Measurements from ENCODE around the gene COQ8A. TPM values are rescaled to one million over a fixed set of nuclear protein-coding genes. Genes with fewer than 3 reads are reported as not detected.

COQ8A gene
- polyA plus RNA-seq, 1 experiment = 5.3 TPM

DNA sequence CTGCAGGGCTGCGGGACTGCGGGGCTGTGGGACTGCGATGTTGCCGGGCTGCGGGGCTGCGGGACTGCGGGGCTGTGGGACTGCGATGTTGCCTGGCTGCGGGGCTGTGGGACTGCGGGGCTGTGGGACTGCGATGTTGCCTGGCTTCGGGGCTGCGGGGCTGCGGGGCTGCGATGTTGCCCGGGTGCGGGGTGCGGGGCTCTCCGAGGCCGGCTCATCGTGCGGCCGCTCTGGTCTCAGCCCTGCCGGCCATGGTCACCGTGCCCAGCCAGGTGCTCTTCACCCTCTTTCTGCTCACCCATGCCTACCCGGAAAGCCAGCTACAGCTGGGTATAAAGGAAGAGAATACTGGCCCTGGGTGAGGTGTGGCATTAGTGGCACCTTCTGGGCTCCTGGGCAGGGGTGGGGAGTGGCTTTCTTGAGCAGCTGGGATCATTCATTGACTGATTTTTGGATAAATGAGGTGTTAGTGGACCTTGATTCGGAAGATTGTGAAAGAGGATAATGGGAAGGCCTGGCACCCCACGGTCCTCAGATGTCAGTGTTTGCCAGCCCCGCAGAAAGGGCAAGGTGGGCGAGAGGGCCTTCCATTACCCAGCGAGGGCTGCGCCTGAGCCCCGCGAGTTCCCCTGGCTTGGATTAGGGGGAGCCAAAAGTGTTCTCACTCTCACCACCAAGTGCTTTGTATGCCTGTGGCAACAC lies 36.3 kb downstream of the COQ8A start:
- peaks cover 3% of the 10 kb centered on the region for H3K9me3 ChIP-seq (ENCODE audit: control insufficient read depth, insufficient read depth, low read length)
- H3K27me3 ChIP-seq (ENCODE audit: control insufficient read depth, insufficient read depth, low read length) = no peaks in the 10 kb centered on the region
- ChIA-PET POLR2A (no interaction called here), CTCF (no interaction called here)
- no peak overlapping the region for H3K4me3 ChIP-seq (ENCODE audit: low read depth, low read length)
- no peak for DNase-seq (ENCODE audit: low read depth, low spot score)
- H3K27ac ChIP-seq (ENCODE audit: low read depth, low read length) = no peak overlapping the region
- TF ChIP-seq, protein P1, sequence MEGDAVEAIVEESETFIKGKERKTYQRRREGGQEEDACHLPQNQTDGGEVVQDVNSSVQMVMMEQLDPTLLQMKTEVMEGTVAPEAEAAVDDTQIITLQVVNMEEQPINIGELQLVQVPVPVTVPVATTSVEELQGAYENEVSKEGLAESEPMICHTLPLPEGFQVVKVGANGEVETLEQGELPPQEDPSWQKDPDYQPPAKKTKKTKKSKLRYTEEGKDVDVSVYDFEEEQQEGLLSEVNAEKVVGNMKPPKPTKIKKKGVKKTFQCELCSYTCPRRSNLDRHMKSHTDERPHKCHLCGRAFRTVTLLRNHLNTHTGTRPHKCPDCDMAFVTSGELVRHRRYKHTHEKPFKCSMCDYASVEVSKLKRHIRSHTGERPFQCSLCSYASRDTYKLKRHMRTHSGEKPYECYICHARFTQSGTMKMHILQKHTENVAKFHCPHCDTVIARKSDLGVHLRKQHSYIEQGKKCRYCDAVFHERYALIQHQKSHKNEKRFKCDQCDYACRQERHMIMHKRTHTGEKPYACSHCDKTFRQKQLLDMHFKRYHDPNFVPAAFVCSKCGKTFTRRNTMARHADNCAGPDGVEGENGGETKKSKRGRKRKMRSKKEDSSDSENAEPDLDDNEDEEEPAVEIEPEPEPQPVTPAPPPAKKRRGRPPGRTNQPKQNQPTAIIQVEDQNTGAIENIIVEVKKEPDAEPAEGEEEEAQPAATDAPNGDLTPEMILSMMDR (IDR thresholded peaks at IDR 0.05; ENCODE audit: low read depth, low read length) = no peak

DNA sequence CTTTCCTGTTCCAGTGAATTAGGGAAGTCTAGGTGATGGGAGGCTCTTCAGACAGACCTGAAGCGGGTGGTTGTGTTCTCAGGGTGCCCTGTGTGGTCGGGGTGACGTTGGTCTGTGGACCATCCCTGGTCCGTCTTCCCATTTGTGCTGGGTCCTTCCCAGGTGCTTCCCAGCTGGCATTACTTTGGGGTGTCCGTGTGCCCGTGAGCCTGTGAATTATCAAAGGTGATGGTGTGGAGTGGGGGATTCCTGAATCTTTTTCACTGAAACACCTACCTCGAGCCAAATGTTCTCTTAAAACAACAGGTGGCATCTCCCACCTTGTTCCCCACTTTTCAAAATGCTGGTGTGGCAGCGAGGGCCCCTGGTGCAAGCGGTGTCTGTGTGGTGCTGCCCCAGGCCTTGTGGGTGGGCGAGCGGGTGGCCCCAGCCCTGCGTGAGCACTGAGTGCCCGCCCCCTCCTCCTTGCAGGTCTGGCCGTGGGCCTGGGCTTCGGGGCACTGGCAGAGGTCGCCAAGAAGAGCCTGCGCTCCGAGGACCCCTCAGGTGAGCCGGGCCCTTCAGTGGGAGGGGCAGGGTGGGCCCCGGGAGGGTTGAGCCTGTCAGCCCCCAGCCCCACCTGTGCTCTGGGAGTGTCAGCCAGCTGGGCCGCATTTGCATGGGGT lies 37.0 kb downstream of the COQ8A start:
- Histone ChIP-seq H3K4me3 (ENCODE audit: low read depth, low read length) (no peak overlapping the region), H3K9me3 (ENCODE audit: control insufficient read depth, insufficient read depth, low read length) (no peaks in the 10 kb centered on the region; the same call in 1 of the 2 replicates), H3K27ac (ENCODE audit: low read depth, low read length) (no peak overlapping the region), H3K27me3 (ENCODE audit: control insufficient read depth, insufficient read depth, low read length) (no peaks in the 10 kb centered on the region)
- TF ChIP-seq, protein P1 (IDR thresholded peaks at IDR 0.05; ENCODE audit: low read depth, low read length) = no peak
- CTCF ChIA-PET = no interaction called here
- POLR2A ChIA-PET = no interaction called here
- DNase-seq (ENCODE audit: low read depth, low spot score) = no peak

- Histone ChIP-seq H3K27me3 (ENCODE audit: control insufficient read depth, insufficient read depth, low read length) (no peaks in the 10 kb centered on the region), H3K27ac (ENCODE audit: low read depth, low read length) (no peak overlapping the region), H3K9me3 (ENCODE audit: control insufficient read depth, insufficient read depth, low read length) (no peaks in the 10 kb centered on the region; the same call in 1 of the 2 replicates), H3K4me3 (ENCODE audit: low read depth, low read length) (no peak overlapping the region)
- DNase-seq (ENCODE audit: low read depth, low spot score) = no peak
- POLR2A ChIA-PET = no interaction called here
- CTCF ChIA-PET = no interaction called here
- TF ChIP-seq, protein P1 (IDR thresholded peaks at IDR 0.05; ENCODE audit: low read depth, low read length) = no peak
Measured at GRCh38 chr1:226977643-226978431, 37.7 kb downstream of the COQ8A start.

GRCh38 chr1:226978432-226979114 lies 38.5 kb downstream of the COQ8A start:
- Histone ChIP-seq H3K9me3 (ENCODE audit: control insufficient read depth, insufficient read depth, low read length) (no peaks in the 10 kb centered on the region; the same call in 1 of the 2 replicates), H3K27me3 (ENCODE audit: control insufficient read depth, insufficient read depth, low read length) (no peaks in the 10 kb centered on the region), H3K27ac (ENCODE audit: low read depth, low read length) (no peak overlapping the region), H3K4me3 (ENCODE audit: low read depth, low read length) (no peak overlapping the region)
- CTCF ChIA-PET = no interaction called here
- TF ChIP-seq, protein P1 (IDR thresholded peaks at IDR 0.05; ENCODE audit: low read depth, low read length) = no peak
- POLR2A ChIA-PET = no interaction called here
- no peak for DNase-seq (ENCODE audit: low read depth, low spot score)
